DOHH2 (cell line): Measurements from ENCODE around the gene WASF2.

Source experiments
- EZH2phosphoT487 ChIP-seq: fragments of 200-600 bp; sonication (generic); IDR thresholded peaks from 2 replicates; pipeline ENCODE4 v1.6.1; 2017; ENCODE audit warnings: borderline replicate concordance, mild to moderate bottlenecking, antibody characterized with exemption, low read length, moderate library complexity, mixed read lengths
- TF ChIP-seq, protein P1 (sequence below): fragments of 200-600 bp; sonication (generic); IDR thresholded peaks from one replicate; pipeline ENCODE4 v1.5.1; 2014; ENCODE audit warnings: antibody characterized with exemption, mild to moderate bottlenecking, low read depth, low read length; ENCODE audit not compliant: poor library complexity, severe bottlenecking

DNA sequence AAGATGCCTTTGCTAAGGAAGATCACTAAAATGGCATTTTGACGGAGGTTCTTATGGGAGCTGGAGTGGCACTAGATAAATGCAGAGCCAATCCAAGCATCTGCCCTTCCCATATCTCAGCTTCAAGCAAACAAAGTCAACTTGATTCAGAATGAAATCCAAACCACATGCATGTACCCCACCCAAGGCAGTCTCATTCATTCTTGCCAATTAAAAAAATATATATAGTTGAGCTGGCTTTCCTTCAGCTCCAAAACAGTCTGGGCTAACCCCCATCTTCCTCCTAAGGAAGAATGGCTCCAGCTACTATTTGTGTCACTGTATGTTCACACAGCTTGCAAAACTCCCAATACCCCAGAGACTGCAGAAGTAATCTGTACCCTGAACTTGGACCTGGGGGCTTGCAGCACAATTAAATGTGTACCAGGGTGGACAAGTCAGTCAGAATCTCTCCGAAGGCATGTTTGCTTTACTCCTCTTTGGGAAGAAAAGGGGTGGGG lies 62.1 kb downstream of the WASF2 start:
- TF ChIP-seq EZH2phosphoT487 = no peak
- TF ChIP-seq, protein P1, sequence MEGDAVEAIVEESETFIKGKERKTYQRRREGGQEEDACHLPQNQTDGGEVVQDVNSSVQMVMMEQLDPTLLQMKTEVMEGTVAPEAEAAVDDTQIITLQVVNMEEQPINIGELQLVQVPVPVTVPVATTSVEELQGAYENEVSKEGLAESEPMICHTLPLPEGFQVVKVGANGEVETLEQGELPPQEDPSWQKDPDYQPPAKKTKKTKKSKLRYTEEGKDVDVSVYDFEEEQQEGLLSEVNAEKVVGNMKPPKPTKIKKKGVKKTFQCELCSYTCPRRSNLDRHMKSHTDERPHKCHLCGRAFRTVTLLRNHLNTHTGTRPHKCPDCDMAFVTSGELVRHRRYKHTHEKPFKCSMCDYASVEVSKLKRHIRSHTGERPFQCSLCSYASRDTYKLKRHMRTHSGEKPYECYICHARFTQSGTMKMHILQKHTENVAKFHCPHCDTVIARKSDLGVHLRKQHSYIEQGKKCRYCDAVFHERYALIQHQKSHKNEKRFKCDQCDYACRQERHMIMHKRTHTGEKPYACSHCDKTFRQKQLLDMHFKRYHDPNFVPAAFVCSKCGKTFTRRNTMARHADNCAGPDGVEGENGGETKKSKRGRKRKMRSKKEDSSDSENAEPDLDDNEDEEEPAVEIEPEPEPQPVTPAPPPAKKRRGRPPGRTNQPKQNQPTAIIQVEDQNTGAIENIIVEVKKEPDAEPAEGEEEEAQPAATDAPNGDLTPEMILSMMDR = no peak
